GM19372 (cell line): ENCODE measurements around the gene XDH.

ENCODE experiments used
- ATAC-seq: cut with Tn5 transposase; IDR thresholded peaks from one replicate; pipeline ENCODE4 v1.9.1; 2021; ENCODE audit warnings: mild to moderate bottlenecking, low read depth, moderate library complexity; ENCODE audit not compliant: unreplicated experiment

The XDH gene

DNA sequence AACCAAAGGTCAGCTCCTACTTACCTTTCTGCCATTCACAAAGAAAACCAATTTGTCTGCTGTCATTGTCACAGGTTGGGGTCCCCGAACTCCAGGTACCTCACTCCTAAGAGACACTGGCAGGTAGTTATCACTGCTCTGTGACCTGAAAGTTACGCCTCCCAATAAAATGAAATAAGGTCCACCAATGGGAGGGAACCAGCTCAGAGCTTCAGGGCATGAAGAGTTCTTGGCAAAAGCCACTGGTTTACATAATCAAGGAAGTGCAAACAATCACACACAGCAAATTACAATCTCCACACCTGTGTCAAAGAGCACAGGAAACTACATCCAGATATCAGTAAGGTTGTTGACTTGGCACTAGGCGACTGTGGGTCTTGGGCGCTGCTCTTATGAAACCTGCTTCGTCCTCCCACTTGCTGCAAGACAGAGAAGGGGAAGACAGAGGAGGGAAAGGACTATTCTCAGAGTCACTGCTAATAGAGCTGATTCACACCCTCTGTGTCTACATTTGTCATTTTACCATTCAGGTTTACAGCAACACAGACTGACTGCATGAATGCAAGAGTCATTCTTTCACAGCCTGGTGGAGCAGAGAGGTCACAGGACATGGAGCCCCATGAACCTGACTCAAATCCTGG, at the start of gene XDH:
XDH (minus strand) TSS at position 142 of the 641 bp plus-strand sequence; CDS start at position 66, 76 bp downstream.
- ATAC-seq, result no peak

DNA sequence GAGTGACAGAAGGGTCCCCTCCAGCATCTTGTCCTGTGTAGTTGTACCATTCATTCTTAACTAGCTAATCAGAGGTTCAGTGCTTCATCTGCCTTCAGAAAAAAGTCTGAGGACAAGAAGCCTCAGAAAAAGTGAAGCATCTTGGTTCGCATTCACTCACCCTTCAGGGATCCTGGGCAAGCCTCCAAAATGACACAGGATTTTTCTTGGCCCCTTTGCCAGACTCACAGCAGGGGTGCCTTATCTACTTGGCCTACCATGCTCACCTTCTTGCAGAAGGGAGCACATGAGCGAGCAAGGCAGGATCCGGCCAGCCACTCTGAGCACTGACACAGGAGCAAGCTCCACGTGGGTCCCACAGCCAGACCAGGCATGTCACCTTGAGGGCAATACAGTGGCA, 43.1 kb upstream of the XDH start:
- no peak for ATAC-seq

DNA sequence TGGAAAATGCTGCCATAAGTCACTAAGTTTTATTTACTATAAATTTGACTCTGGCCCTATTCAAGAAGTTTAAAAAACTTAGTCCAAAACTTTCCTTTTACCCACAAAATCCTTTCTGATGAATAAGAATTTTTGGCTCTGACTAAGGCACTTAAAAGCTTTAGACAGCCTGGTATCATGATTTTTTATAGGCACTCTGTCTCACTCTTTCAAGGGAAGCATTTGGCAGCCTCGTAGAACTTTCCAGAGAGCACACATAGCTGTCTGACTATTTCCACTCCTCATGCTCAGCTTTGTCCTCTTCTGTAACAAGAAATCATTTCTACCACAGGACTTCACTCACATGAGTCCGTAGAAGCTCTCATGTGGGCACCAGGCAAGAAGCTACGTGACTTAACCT, 32.3 kb upstream of the XDH start:
- no peak for ATAC-seq

DNA sequence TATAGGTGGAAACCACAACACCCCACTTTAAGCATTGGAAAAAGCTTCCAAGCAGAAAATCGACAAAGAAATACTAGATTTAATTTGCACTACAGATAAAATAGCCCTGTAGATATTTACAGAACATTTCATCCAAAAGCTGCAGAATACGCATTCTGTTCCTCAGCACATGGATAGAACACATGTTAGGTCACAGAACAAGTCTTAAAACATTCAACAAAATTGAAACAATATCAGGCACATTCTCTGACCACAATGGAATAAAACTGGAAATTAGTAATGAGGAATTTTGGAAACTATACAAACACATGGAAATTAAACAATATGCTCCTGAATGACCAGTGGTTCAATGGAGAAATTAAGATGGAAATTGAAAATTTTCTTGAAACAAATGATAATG, 27.8 kb upstream of the XDH start:
- no peak for ATAC-seq

DNA sequence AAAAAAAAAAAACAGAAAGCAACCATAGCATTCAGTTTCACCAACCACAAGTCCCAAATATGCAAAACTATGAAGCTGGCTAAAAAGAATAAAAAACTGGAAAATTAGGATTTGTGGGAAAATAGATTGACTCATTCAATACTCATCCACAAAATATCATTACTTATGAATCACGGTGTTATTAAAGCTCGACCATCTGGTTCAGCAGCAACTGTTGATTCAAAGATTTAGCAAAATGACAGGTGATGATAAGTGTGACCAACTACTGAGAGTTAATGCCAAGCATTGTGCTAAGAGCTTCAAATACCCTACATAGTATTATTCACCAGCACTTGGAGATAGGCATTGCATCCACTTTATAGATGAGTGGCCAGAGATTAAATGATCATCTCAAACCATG, 26.2 kb upstream of the XDH start:
- no peak for ATAC-seq

GRCh38 chr2:31434911-31435310, 20.4 kb upstream of the XDH start:
- ATAC-seq, result no peak

DNA sequence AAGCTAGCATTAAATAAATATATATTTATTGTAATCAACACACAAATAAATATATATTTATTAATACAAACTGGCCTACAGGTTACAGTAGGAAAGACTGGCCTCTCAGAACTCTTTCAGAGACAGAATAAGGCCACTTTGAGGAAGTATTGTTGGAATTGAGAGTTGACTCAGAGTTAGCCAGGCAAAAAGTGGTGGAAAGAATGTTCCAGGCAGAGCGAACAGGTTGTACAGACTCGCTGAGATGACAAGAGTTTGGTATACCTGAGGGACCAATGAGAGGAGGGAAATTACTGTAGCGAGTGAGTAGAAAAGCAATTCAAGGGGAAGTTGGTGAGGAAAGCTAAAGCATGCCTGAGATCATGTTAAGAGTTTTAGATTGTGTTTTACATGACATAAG, 19.0 kb upstream of the XDH start:
- ATAC-seq, result no peak

DNA sequence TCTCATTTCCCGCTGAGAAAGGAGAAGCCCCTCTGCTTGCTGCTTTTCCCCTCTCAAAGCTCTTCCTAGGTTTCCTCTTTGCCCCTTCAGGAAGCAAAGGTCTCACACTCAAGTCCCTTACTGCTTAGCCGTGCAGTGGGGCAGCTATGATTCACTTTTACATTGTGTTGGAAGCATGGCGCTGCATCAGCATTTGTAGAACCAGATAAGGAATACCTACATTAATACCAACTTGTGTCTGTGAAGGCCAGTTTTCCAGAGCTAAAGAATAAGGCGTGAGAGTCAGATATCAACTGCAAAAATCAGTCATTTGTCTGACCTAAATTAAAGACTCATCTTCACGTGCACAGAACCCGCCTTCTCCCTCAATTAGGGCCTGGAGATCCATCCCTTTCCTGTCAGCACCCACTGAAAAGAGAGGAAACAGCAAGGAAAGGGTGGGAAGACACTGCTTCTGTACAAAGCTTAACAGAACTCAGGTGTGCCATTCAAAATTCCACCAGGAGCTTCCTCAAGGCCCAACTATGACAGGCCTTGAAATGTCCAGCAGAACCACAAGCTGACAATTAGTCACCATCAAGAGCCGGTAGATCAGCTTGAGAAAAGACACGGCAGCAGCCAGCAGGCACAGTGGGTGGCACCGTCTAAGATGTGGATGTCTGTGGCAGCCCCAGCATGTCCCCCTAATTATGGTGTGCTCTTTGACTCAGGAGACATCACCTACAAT, 16.1 kb upstream of the XDH start:
- no peak for ATAC-seq

- ATAC-seq, result no peak
These were observed 15.4 kb upstream of the XDH start for GRCh38 chr2:31429759-31430438.

- no peak for ATAC-seq
These were observed 14.5 kb upstream of the XDH start for GRCh38 chr2:31429040-31429439.

- no peak for ATAC-seq
These were observed 13.5 kb upstream of the XDH start for GRCh38 chr2:31428001-31428418.

GRCh38 chr2:31426096-31426495, 11.6 kb upstream of the XDH start:
- no peak for ATAC-seq

DNA sequence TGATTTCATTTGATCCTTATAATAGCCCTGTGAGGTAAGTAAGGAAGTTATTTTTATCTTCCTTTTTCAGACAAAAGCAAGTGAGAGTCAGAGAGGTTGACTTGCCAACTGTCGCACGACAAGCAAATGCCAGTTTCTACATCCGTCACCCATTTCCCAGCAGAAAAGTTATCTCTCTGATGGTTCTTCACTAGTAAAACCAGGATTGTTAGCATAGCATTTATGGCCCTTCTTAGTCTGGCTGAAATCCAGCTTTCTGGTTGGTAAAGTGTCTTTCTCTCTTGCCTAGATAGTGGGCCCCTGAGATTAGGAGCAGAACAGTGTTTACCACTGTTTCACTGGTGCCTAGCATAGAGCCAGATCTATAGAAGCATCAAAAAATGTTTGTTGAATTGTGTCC, 7.1 kb upstream of the XDH start:
- no peak for ATAC-seq

GRCh38 chr2:31420936-31421335, 6.4 kb upstream of the XDH start:
- ATAC-seq, result no peak

DNA sequence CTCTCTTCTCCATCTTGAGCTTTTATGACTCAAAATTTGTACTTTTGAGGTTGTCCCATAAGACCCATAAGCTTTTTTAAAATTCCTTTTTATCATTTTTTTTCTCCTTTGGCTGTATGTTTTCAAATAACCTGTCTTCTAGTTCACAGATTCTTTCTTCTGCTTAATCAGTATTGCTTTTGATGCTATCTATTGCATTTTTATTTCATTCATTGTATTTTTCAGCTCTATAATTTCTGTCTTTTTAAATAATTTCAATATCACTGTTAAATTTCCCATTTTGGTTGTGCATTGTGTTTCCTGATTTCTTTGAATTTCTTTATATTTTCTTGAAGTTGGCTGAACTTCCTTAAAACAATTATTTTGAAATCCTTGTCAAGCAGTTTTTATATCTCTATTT, 4.8 kb upstream of the XDH start:
- ATAC-seq, result no peak

DNA sequence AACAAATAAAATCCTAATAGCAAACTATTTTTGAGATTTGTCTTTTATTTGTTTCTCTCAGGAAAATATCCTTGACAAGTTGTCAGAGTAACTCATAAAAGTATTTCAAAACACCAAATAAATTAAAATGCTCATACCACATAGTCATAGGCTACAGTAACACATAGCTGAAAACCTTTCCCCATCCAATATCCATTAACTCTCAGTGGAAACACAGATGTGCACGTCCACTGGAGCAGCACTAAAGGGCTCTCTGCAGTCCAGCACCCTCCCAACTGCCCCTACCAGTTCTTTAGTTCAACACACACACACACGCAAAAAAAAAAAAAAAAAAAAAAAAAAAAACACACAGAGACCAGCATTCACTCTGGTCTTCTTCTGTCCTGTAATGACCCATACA, 879 bp upstream of the XDH start:
- no peak for ATAC-seq

GRCh38 chr2:31413862-31414550, 536 bp downstream of the XDH start:
- no peak for ATAC-seq

- no peak for ATAC-seq
These were observed 1.5 kb downstream of the XDH start for GRCh38 chr2:31413025-31413424.

DNA sequence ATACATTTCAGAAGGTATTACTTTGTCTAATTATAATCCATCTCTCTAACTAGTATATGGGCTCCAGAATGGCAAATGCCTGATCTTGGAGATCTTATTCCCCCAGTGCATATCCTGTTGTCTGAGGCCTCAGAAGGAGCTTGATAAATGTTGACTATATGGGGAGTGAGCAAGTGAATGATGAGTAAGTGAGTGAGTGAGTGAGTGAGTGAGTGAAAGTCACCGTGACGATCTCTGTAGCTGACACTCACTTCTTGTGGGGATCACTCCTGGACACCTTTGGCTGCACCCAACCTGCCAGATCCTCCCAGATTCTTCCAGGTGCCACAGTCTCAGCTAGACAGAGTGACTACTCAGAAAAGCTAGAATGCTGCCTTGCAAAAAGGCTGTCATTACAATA, 2.8 kb downstream of the XDH start:
- ATAC-seq, result no peak

DNA sequence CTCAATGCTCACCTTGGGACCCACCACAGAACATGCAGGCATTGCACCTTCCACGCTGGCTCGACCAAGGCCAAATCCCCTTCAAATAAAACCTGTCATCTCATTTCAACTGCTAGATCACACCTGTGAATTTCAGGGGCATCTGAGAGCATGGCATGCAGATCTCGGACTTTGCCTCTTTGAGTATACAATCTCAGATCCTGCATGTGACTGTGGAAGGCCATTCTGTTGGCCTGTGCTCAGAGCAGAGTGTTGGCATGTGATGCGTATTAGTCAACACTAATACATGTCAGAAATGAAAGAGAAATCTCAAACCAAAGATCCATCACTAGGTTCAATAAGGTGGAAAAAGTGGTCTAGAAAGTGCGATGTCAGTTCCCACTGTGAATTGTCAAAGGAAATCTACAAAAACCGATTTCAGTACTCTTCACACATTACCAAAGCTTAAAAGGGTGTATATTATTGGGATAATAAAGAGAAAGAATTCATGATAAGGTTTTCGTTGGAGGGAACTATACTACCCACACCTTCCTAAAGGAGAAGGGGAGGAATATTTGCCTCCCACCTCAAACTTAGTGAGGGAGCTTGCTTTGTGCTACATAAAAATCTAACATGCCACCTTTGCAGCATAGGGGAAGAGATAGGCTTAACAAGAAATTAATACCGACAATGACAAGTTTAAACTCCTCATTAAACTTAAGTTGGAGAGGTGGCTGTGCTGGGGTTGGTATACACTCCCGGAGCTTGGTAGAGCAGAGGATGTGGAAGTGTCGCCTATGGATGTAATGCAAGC, 7.8 kb downstream of the XDH start:
- no peak for ATAC-seq
